Astrocyte (in vitro differentiated cells and primary cell): Measurements from ENCODE around the gene JMJD1C. TPM values are rescaled to one million over a fixed set of nuclear protein-coding genes. Genes with fewer than 3 reads are reported as not detected.
A peak's percentile ranks its signal among the peaks of the same experiment; 100 is the strongest.

Experiments used
- DNase-seq: peaks from one replicate; pipeline ENCODE4 v3.0.0-alpha.2; 2010; ENCODE audit warnings: low read depth
- FAIRE-seq: peaks from 2 replicates; lab custom pipeline; 2011; peaks lifted over from hg19 to GRCh38; lab: Jason Lieb, UNC
- H2AFZ ChIP-seq: 2 replicates; pipeline ENCODE4 v1.6.0; 2012; ENCODE audit warnings: low read depth, low read length, inconsistent platforms
- H3K27ac ChIP-seq: 2 replicates; pipeline ENCODE4 v1.5.1; 2011; ENCODE audit warnings: low read depth, low read length, inconsistent platforms
- H3K27me3 ChIP-seq: 2 replicates; pipeline ENCODE4 v1.6.0; 2011; ENCODE audit warnings: low read length, inconsistent platforms; ENCODE audit not compliant: insufficient read depth
- H3K36me3 ChIP-seq: 2 replicates; pipeline ENCODE4 v1.5.1; 2011; ENCODE audit warnings: low read length, inconsistent platforms; ENCODE audit not compliant: insufficient read depth
- H3K4me1 ChIP-seq: 2 replicates; pipeline ENCODE4 v1.5.1; 2011; ENCODE audit warnings: low read length, inconsistent platforms; ENCODE audit not compliant: insufficient read depth
- H3K4me2 ChIP-seq: 2 replicates; pipeline ENCODE4 v1.6.0; 2012; ENCODE audit warnings: low read length, inconsistent platforms
- H3K4me3 ChIP-seq: 2 replicates; pipeline ENCODE4 v1.5.1; 2011; ENCODE audit warnings: low read depth, mild to moderate bottlenecking, low read length, inconsistent platforms; ENCODE audit not compliant: insufficient read depth
- H3K79me2 ChIP-seq: 2 replicates; pipeline ENCODE4 v1.6.0; 2012; ENCODE audit warnings: mild to moderate bottlenecking, low read length, inconsistent platforms; ENCODE audit not compliant: insufficient read depth
- H3K9ac ChIP-seq: 2 replicates; pipeline ENCODE4 v1.6.0; 2012; ENCODE audit warnings: mild to moderate bottlenecking, low read length, inconsistent platforms
- H3K9me3 ChIP-seq: 2 replicates; pipeline ENCODE4 v1.5.1; 2012; ENCODE audit warnings: low read depth, mild to moderate bottlenecking, low read length, inconsistent platforms; ENCODE audit not compliant: insufficient read depth
- H4K20me1 ChIP-seq: 2 replicates; pipeline ENCODE4 v1.6.0; 2012; ENCODE audit warnings: low read length, inconsistent platforms; ENCODE audit not compliant: insufficient read depth
- H3K27ac Mint-ChIP-seq: one replicate; pipeline ENCODE4 v1.8.0; 2021; ENCODE audit warnings: mild to moderate bottlenecking, mixed read lengths; ENCODE audit not compliant: unreplicated experiment
- H3K27me3 Mint-ChIP-seq: one replicate; pipeline ENCODE4 v1.8.0; 2021; ENCODE audit warnings: low read depth, mixed read lengths; ENCODE audit not compliant: unreplicated experiment
- H3K36me3 Mint-ChIP-seq: one replicate; pipeline ENCODE4 v1.8.0; 2021; ENCODE audit warnings: low read depth, mixed read lengths; ENCODE audit not compliant: unreplicated experiment
- H3K4me1 Mint-ChIP-seq: one replicate; pipeline ENCODE4 v1.8.0; 2021; ENCODE audit warnings: low read depth, mixed read lengths; ENCODE audit not compliant: unreplicated experiment
- H3K4me3 Mint-ChIP-seq: one replicate; pipeline ENCODE4 v1.8.0; 2021; ENCODE audit warnings: mild to moderate bottlenecking, moderate library complexity, mixed read lengths; ENCODE audit not compliant: unreplicated experiment
- H3K9me3 Mint-ChIP-seq: one replicate; pipeline ENCODE4 v1.8.0; 2021; ENCODE audit warnings: mild to moderate bottlenecking, mixed read lengths; ENCODE audit not compliant: unreplicated experiment
- EZH2 ChIP-seq: IDR thresholded peaks from 2 replicates; pipeline ENCODE4 v1.6.1; 2012; ENCODE audit warnings: mild to moderate bottlenecking, low read length, inconsistent platforms; ENCODE audit not compliant: insufficient read depth
- total RNA-seq: library from RNA; stranded (reverse); gene quantifications from 2 replicates; pipeline ENCODE4 v1.2.1, GENCODE V29; 2021
- TF ChIP-seq, protein P1 (sequence below): IDR thresholded peaks from 2 replicates; pipeline ENCODE4 v1.5.1; 2011; ENCODE audit warnings: low read depth, mild to moderate bottlenecking, inconsistent platforms, low read length, moderate library complexity; ENCODE audit not compliant: insufficient read depth

The JMJD1C gene
- total RNA-seq, 1 donor from 2014 or later, result 61.0 TPM

GRCh38 chr10:63415640-63416244, 50.0 kb downstream of the JMJD1C start:
- H3K9me3 Mint-ChIP-seq, result no peaks in the 10 kb centered on the region
- Histone ChIP-seq H3K4me1 (no peaks in the 10 kb centered on the region), H3K36me3 (no peaks in the 10 kb centered on the region), H4K20me1 (peaks cover 30% of the 10 kb centered on the region), H3K9me3 (no peaks in the 10 kb centered on the region), H3K79me2 (peaks cover 92% of the 10 kb centered on the region), H2AFZ (no peak overlapping the region), H3K4me2 (no peak overlapping the region), H3K27me3 (no peaks in the 10 kb centered on the region), H3K27ac (no peak overlapping the region), H3K4me3 (no peak overlapping the region), H3K9ac (no peak overlapping the region)
- TF ChIP-seq EZH2, result no peak
- TF ChIP-seq, protein P1, sequence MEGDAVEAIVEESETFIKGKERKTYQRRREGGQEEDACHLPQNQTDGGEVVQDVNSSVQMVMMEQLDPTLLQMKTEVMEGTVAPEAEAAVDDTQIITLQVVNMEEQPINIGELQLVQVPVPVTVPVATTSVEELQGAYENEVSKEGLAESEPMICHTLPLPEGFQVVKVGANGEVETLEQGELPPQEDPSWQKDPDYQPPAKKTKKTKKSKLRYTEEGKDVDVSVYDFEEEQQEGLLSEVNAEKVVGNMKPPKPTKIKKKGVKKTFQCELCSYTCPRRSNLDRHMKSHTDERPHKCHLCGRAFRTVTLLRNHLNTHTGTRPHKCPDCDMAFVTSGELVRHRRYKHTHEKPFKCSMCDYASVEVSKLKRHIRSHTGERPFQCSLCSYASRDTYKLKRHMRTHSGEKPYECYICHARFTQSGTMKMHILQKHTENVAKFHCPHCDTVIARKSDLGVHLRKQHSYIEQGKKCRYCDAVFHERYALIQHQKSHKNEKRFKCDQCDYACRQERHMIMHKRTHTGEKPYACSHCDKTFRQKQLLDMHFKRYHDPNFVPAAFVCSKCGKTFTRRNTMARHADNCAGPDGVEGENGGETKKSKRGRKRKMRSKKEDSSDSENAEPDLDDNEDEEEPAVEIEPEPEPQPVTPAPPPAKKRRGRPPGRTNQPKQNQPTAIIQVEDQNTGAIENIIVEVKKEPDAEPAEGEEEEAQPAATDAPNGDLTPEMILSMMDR, result no peak
- H3K27me3 Mint-ChIP-seq, result no peaks in the 10 kb centered on the region
- no peaks in the 10 kb centered on the region for H3K36me3 Mint-ChIP-seq
- no peak overlapping the region for H3K4me3 Mint-ChIP-seq
- no peak overlapping the region for H3K27ac Mint-ChIP-seq
- H3K4me1 Mint-ChIP-seq, result peaks cover 6% of the 10 kb centered on the region
- no peak for FAIRE-seq
- DNase-seq, result no peak

DNA sequence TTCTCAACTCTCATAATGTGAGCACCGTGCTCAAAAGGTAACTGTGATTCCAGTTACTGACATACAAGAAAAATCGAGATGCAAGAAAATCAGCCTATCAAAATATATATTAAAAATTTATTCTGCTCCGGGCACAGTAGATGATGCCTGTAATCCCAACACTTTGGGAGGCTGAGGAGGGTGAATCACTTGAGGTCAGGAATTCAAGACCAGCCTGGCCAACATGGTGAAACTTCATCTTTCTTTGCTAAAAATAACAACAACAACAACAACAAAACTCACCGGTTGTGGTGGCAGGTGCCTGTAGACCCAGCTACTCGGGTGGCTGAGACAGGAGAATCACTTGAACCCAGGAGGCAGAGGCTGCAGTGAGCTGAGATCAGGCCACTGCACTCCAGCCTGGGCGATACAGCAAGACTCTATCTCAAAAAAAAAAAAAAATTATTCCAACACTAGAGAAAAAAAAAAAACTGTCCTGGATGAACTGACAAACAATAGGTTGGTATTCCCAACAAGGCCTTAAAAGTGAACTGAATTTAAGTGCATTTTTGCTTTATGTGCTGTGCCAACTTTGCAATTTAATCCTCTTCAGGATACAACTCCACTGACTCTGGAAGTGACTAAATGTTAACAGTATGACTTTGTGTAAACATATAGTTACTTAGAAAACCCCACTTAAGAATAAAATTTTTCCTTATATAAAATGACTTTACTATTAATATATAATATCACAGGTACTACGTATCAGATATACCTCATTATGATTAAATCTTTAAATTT, 51.1 kb downstream of the JMJD1C start:
- Histone ChIP-seq H2AFZ (no peak overlapping the region), H3K9me3 (no peaks in the 10 kb centered on the region), H3K27me3 (no peaks in the 10 kb centered on the region), H3K4me2 (no peak overlapping the region), H3K27ac (no peak overlapping the region), H3K9ac (no peak overlapping the region), H3K4me3 (no peak overlapping the region), H3K36me3 (no peaks in the 10 kb centered on the region), H3K4me1 (peaks cover 6% of the 10 kb centered on the region), H3K79me2 (peaks cover 94% of the 10 kb centered on the region), H4K20me1 (peaks cover 30% of the 10 kb centered on the region)
- Mint-ChIP-seq H3K27ac (no peak overlapping the region), H3K4me1 (peaks cover 13% of the 10 kb centered on the region), H3K4me3 (no peak overlapping the region), H3K36me3 (no peaks in the 10 kb centered on the region), H3K27me3 (no peaks in the 10 kb centered on the region), H3K9me3 (no peaks in the 10 kb centered on the region)
- DNase-seq (peak; percentile 49), FAIRE-seq (no peak)
- TF ChIP-seq, protein P1, result no peak
- no peak for TF ChIP-seq EZH2

DNA sequence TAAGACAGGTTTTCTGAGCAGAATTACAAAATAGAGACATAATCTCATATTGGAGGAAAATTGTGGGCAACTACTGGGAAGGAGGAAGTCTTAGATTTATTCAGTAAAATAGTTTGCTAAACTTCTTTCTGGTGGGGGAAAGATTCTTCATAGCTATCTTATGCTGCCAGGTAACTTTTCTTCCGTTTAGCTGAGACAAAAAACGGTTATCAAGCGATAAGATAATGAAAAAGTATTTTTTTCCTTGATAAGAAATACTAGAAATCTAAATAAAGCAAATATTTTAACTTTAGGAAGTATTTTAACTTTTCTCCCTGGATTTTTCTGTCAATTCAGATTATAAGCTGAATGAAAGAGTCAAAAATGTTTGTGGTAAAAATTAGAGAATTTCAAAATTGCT, 52.3 kb downstream of the JMJD1C start:
- Histone ChIP-seq H3K36me3 (no peaks in the 10 kb centered on the region), H3K4me3 (no peak overlapping the region), H3K9me3 (no peaks in the 10 kb centered on the region), H3K4me2 (no peak overlapping the region), H3K4me1 (peaks cover 9% of the 10 kb centered on the region), H3K9ac (no peak overlapping the region), H3K79me2 (peaks cover 97% of the 10 kb centered on the region), H3K27ac (no peak overlapping the region), H4K20me1 (peaks cover 37% of the 10 kb centered on the region), H3K27me3 (no peaks in the 10 kb centered on the region), H2AFZ (no peak overlapping the region)
- no peaks in the 10 kb centered on the region for H3K36me3 Mint-ChIP-seq
- TF ChIP-seq, protein P1, result no peak
- no peak for TF ChIP-seq EZH2
- DNase-seq, result no peak
- no peaks in the 10 kb centered on the region for H3K9me3 Mint-ChIP-seq
- H3K27me3 Mint-ChIP-seq, result no peaks in the 10 kb centered on the region
- H3K27ac Mint-ChIP-seq, result no peak overlapping the region
- FAIRE-seq, result no peak
- H3K4me3 Mint-ChIP-seq, result no peak overlapping the region
- H3K4me1 Mint-ChIP-seq, result peaks cover 21% of the 10 kb centered on the region
